RWPE2 (cell line): Measurements from ENCODE around the gene MRPS24.
"Not testable (repeated sequence)": the region's sequence is repeated elsewhere in the genome, so short reads cannot be mapped to it uniquely, and the experiment has no call there.

Source experiments
- ATAC-seq: fragments of 200-7000 bp; cut with Tn5 transposase; 3 replicates; pipeline ENCODE4 v1.9.1; 2021; ENCODE audit warnings: low read depth
- DNase-seq: peaks from one replicate; pipeline ENCODE4 v3.0.0-alpha.2; 2020; ENCODE audit warnings: low spot score
- H3K27ac ChIP-seq: fragments of 450-650 bp; 2 replicates; pipeline ENCODE4 v1.5.1; 2017; ENCODE audit warnings: mild to moderate bottlenecking; ENCODE audit not compliant: poor library complexity, severe bottlenecking
- H3K27me3 ChIP-seq: fragments of 250-450 bp; sonication (Bioruptor Pico); 2 replicates; pipeline ENCODE4 v1.5.1; 2021; ENCODE audit warnings: mild to moderate bottlenecking, moderate library complexity; ENCODE audit not compliant: insufficient read depth, poor library complexity, severe bottlenecking
- H3K36me3 ChIP-seq: fragments of 250-450 bp; sonication (Bioruptor Pico); 2 replicates; pipeline ENCODE4 v1.5.1; 2020; ENCODE audit warnings: low read depth, mild to moderate bottlenecking, moderate library complexity
- H3K4me1 ChIP-seq: fragments of 250-450 bp; sonication (Bioruptor Pico); 2 replicates; pipeline ENCODE4 v1.5.1; 2021; ENCODE audit warnings: mild to moderate bottlenecking, moderate library complexity; ENCODE audit not compliant: insufficient read depth, poor library complexity, severe bottlenecking
- H3K4me3 ChIP-seq: fragments of 250-450 bp; sonication (Bioruptor Pico); 2 replicates; pipeline ENCODE4 v1.5.1; 2021; ENCODE audit warnings: mild to moderate bottlenecking, moderate library complexity; ENCODE audit not compliant: severe bottlenecking
- H3K9me3 ChIP-seq: fragments of 250-450 bp; sonication (Bioruptor Pico); 2 replicates; pipeline ENCODE4 v1.5.1; 2021; ENCODE audit warnings: mild to moderate bottlenecking, moderate library complexity; ENCODE audit not compliant: severe bottlenecking
- CTCF ChIP-seq: fragments of 450-650 bp; IDR thresholded peaks from one replicate; pipeline ENCODE4 v1.5.1; 2017; ENCODE audit warnings: mild to moderate bottlenecking, moderate library complexity; ENCODE audit not compliant: poor library complexity, severe bottlenecking

MRPS24 gene

GRCh38 chr7:43825391-43825808, 43.9 kb downstream of the MRPS24 start:
- no peaks in the 10 kb centered on the region for H3K9me3 ChIP-seq
- H3K4me1 ChIP-seq: no peaks in the 10 kb centered on the region
- no peaks in the 10 kb centered on the region for H3K36me3 ChIP-seq
- ATAC-seq: no peak
- DNase-seq: no peak
- TF ChIP-seq CTCF: no peak
- H3K27me3 ChIP-seq: no peaks in the 10 kb centered on the region
- H3K27ac ChIP-seq: no peak overlapping the region
- H3K4me3 ChIP-seq: no peak overlapping the region

- Histone ChIP-seq H3K9me3 (no peaks in the 10 kb centered on the region), H3K27ac (no peak overlapping the region), H3K4me1 (no peaks in the 10 kb centered on the region), H3K36me3 (no peaks in the 10 kb centered on the region), H3K27me3 (no peaks in the 10 kb centered on the region), H3K4me3 (no peak overlapping the region)
- ATAC-seq (no peak), DNase-seq (no peak)
- no peak for TF ChIP-seq CTCF
Observed at GRCh38 chr7:43824963-43825362, 44.4 kb downstream of the MRPS24 start.

- not testable (repeated sequence) for H3K27ac ChIP-seq, H3K9me3 ChIP-seq, H3K4me3 ChIP-seq, ATAC-seq, H3K27me3 ChIP-seq, DNase-seq, H3K4me1 ChIP-seq, H3K36me3 ChIP-seq
Observed at GRCh38 chr7:43824513-43824912, 44.8 kb downstream of the MRPS24 start.

GRCh38 chr7:43823941-43824340, 45.4 kb downstream of the MRPS24 start:
- ATAC-seq: no peak
- no peak for DNase-seq
- no peak for TF ChIP-seq CTCF
- H3K4me3 ChIP-seq: no peak overlapping the region
- no peaks in the 10 kb centered on the region for H3K4me1 ChIP-seq
- H3K27ac ChIP-seq: no peak overlapping the region
- H3K36me3 ChIP-seq: no peaks in the 10 kb centered on the region
- H3K9me3 ChIP-seq: no peaks in the 10 kb centered on the region
- no peaks in the 10 kb centered on the region for H3K27me3 ChIP-seq

- not testable (repeated sequence) for H3K27me3 ChIP-seq, H3K9me3 ChIP-seq, H3K4me3 ChIP-seq, H3K36me3 ChIP-seq, H3K4me1 ChIP-seq, DNase-seq, ATAC-seq, H3K27ac ChIP-seq
Observed at GRCh38 chr7:43823425-43823824, 45.9 kb downstream of the MRPS24 start.
